Hepatocyte (in vitro differentiated cells): ENCODE results near the gene FBXW5. TPM values are rescaled to one million over a fixed set of nuclear protein-coding genes. Genes with fewer than 3 reads are reported as not detected.

ENCODE experiments used
- DNase-seq: peaks from one replicate; pipeline ENCODE4 v3.0.0-alpha.2; 2016; ENCODE audit warnings: low spot score
- H2AFZ ChIP-seq: fragments of 200-600 bp; sonication (generic); 2 replicates; pipeline ENCODE4 v1.6.0; 2016; ENCODE audit warnings: antibody characterized with exemption, mild to moderate bottlenecking
- H3K27ac ChIP-seq: fragments of 200-600 bp; sonication (generic); 2 replicates; pipeline ENCODE4 v1.5.1; 2016; ENCODE audit warnings: mild to moderate bottlenecking
- H3K27me3 ChIP-seq: fragments of 200-600 bp; sonication (generic); 2 replicates; pipeline ENCODE4 v1.6.1; 2016
- H3K36me3 ChIP-seq: fragments of 200-600 bp; sonication (generic); replicated peaks from 2 replicates; pipeline ENCODE4 v1.5.1; 2016; ENCODE audit warnings: low read depth; ENCODE audit not compliant: insufficient read depth
- H3K4me1 ChIP-seq: fragments of 200-600 bp; sonication (generic); 2 replicates; pipeline ENCODE4 v1.5.1; 2016; ENCODE audit warnings: mild to moderate bottlenecking, moderate library complexity; ENCODE audit not compliant: insufficient read depth
- H3K4me2 ChIP-seq: fragments of 200-600 bp; sonication (generic); 2 replicates; pipeline ENCODE4 v1.6.0; 2016
- H3K4me3 ChIP-seq: fragments of 200-600 bp; sonication (generic); 2 replicates; pipeline ENCODE4 v1.5.1; 2016; ENCODE audit warnings: mild to moderate bottlenecking
- H3K79me2 ChIP-seq: fragments of 200-600 bp; sonication (generic); 2 replicates; pipeline ENCODE4 v1.6.0; 2017; ENCODE audit warnings: mild to moderate bottlenecking
- H3K9me2 ChIP-seq: fragments of 200-600 bp; sonication (generic); replicated peaks from 2 replicates; pipeline ENCODE4 v1.6.0; 2017; ENCODE audit warnings: mild to moderate bottlenecking; ENCODE audit not compliant: insufficient read depth
- H3K9me3 ChIP-seq: fragments of 200-600 bp; sonication (generic); 2 replicates; pipeline ENCODE4 v1.5.1; 2016; ENCODE audit warnings: low read depth, mild to moderate bottlenecking
- H4K20me1 ChIP-seq: fragments of 200-600 bp; sonication (generic); 2 replicates; pipeline ENCODE4 v1.6.0; 2016; ENCODE audit warnings: mild to moderate bottlenecking; ENCODE audit not compliant: insufficient read depth, poor library complexity, severe bottlenecking
- CTCF ChIP-seq: fragments of 200-600 bp; sonication (generic); IDR thresholded peaks from 2 replicates; pipeline ENCODE4 v1.5.1; 2016; ENCODE audit warnings: antibody characterized with exemption, mild to moderate bottlenecking; ENCODE audit not compliant: poor library complexity
- EZH2 ChIP-seq: fragments of 200-600 bp; sonication (generic); IDR thresholded peaks from 2 replicates; pipeline ENCODE4 v1.6.1; 2016; ENCODE audit warnings: antibody characterized with exemption, mild to moderate bottlenecking, borderline replicate concordance
- EZH2phosphoT487 ChIP-seq: fragments of 200-600 bp; sonication (generic); IDR thresholded peaks from one replicate; pipeline ENCODE4 v1.6.1; 2018; ENCODE audit warnings: antibody characterized with exemption, mild to moderate bottlenecking, low read depth, moderate library complexity; ENCODE audit not compliant: unreplicated experiment, severe bottlenecking
- WGBS: methylation state at CpG from one replicate; pipeline ENCODE4 v1.1.6; 2016; ENCODE audit warnings: low lambda C conversion rate; ENCODE audit errors: missing lambda C conversion rate; 5-methylcytosine and 5-hydroxymethylcytosine counted together
- polyA plus RNA-seq: library from polyadenylated mRNA; unstranded; fragments of >200 nt; fragmentation: Nextera tagmentation; extraction: Ambion mirVana; gene quantifications from 2 replicates; pipeline ENCODE4 v1.2.1, GENCODE V29; 2016
- total RNA-seq: library from RNA; depleted of rRNA; stranded (reverse); fragments of >200 nt; gene quantifications from 2 replicates; pipeline ENCODE4 v1.2.3, GENCODE V29; 2014

The FBXW5 gene
- total and polyA plus RNA-seq, 2 experiments from 2014 or later, result 141 to 172 TPM

- no peak overlapping the region for H3K27ac ChIP-seq
- 77% methylated on average over 10 of the region's 10 CpGs for WGBS
Observed at GRCh38 chr9:136990242-136990911, 45.8 kb upstream of the FBXW5 start.

GRCh38 chr9:136988872-136989271 lies 44.3 kb upstream of the FBXW5 start:
- no peaks in the 10 kb centered on the region for H3K9me3 ChIP-seq
- TF ChIP-seq EZH2phosphoT487, result no peak
- no peak for TF ChIP-seq CTCF
- TF ChIP-seq EZH2, result no peak
- WGBS, result 95% methylated on average over 4 of the region's 4 CpGs
- H3K4me2 ChIP-seq, result no peak overlapping the region
- no peaks in the 10 kb centered on the region for H4K20me1 ChIP-seq
- no peak overlapping the region for H3K4me3 ChIP-seq
- H3K36me3 ChIP-seq, result no peaks in the 10 kb centered on the region
- H3K4me1 ChIP-seq, result peaks cover 3% of the 10 kb centered on the region
- H3K27me3 ChIP-seq, result peaks cover 15% of the 10 kb centered on the region
- no peak overlapping the region for H3K27ac ChIP-seq
- peaks cover 7% of the 10 kb centered on the region for H3K79me2 ChIP-seq
- H3K9me2 ChIP-seq, result no peaks in the 10 kb centered on the region
- no peak for DNase-seq
- H2AFZ ChIP-seq, result no peak overlapping the region

More at GRCh38 chr9:136990242-136990911, 45.8 kb upstream of the FBXW5 start:
- Histone ChIP-seq H3K27me3 (peaks cover 10% of the 10 kb centered on the region), H4K20me1 (no peaks in the 10 kb centered on the region), H3K9me2 (no peaks in the 10 kb centered on the region), H3K4me1 (peaks cover 3% of the 10 kb centered on the region), H3K9me3 (no peaks in the 10 kb centered on the region), H3K4me2 (no peak overlapping the region), H3K79me2 (peaks cover 7% of the 10 kb centered on the region), H2AFZ (no peak overlapping the region), H3K4me3 (no peak overlapping the region), H3K36me3 (no peaks in the 10 kb centered on the region)
- no peak for TF ChIP-seq EZH2
- TF ChIP-seq EZH2phosphoT487, result no peak
- TF ChIP-seq CTCF, result no peak
- DNase-seq, result no peak

- no peaks in the 10 kb centered on the region for H3K9me2 ChIP-seq
- H3K4me3 ChIP-seq, result no peak overlapping the region
- peaks cover 15% of the 10 kb centered on the region for H3K27me3 ChIP-seq
- TF ChIP-seq EZH2, result no peak
- no peak for TF ChIP-seq EZH2phosphoT487
- TF ChIP-seq CTCF, result no peak
- no peaks in the 10 kb centered on the region for H3K36me3 ChIP-seq
- H3K27ac ChIP-seq, result no peak overlapping the region
- no peak for DNase-seq
- H3K4me2 ChIP-seq, result peak overlapping the region; percentile 54
- WGBS, result 33% methylated on average over 7 of the region's 33 CpGs
- no peaks in the 10 kb centered on the region for H3K9me3 ChIP-seq
- no peaks in the 10 kb centered on the region for H4K20me1 ChIP-seq
- H3K4me1 ChIP-seq, result peaks cover 3% of the 10 kb centered on the region
- no peaks in the 10 kb centered on the region for H3K79me2 ChIP-seq
- H2AFZ ChIP-seq, result no peak overlapping the region
Observed at GRCh38 chr9:136985853-136986252, 41.3 kb upstream of the FBXW5 start.
